Measurements from ENCODE around the gene HYI.
A peak's percentile ranks its signal among the peaks of the same experiment; 100 is the strongest.
"Not testable (repeated sequence)": the region's sequence is repeated elsewhere in the genome, so short reads cannot be mapped to it uniquely, and the experiment has no call there.

Gene HYI

DNA sequence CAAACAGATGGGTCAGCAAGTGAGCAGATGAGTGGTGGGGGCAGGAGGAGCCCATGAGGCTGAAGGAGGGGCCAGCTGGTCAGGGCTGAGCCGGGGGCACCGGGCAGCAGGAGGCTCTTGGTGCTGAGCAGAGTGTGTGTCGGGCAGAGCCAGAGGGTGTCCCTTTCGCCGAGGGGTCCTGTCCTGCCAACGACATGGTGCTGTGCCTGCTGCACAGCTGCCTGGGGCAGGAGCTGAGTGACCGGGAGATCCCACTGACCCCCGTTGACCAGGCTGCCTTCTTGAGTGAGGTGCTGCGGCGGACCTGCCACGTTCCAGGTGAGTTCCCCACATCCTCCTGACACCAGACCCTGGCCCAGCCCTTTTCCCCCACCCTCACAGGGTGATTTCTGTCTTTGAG is 27.5 kb downstream of the HYI start:
- no peak for DNase-seq

DNA sequence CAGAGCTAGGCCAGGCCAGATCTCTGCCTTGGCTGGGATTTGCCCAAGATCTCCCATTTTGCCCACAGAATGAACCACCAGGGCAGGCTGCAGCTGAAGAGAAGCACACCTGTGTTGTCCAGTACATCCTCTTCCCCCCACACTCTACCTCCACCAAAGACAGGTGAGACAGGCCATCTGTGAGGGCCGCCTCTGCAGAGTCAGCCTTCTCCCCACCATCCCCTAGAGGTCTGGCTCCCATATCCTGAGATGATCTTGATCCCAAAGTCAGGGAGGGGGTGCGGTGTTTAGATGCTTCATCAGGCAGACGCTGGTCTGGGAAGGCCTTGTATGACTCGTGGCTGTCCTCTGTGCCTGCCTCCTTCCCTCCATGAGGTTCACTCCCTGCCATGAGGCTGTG is 28.7 kb downstream of the HYI start:
- no peak for DNase-seq

DNA sequence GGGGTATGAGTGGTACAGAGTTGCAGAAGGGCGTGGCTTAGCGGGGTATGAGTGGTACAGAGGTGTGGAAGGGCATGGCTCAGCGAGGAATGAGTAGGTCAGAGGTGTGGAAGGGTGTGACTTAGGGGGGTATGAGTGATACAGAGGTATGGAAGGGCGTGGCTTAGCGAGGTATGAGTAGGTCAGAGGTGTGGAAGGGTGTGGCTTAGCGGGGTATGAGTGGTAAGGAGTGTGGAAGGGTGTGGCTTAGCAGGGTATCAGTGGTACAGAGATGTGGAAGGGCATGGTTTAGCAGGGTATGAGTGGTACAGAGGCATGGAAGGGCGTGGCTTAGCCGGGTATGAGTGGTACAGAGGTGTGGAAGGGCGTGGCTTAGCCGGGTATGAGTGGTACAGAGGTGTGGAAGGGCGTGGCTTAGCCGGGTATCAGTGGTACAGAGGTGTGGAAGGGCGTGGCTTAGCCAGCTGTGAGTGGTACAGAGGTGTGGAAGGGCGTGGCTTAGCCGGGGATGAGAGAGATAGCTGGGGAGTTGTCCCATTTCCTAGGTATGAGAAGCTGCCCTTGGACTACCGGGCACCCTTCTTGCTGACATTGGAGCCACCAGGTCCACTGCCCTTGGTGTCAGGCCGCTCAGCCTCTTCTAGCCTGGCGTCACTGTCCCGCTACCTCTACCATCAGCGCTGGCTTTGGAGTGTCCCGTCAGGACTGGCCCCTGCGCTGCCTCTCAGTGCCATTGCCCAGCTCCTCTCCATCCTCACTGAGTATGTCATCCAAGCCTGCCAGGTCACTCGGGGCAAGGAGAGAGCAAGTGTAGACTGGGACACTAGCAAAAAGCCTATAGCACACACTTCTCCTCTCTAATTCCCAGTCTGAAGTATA is 29.8 kb downstream of the HYI start:
- no peak for DNase-seq

DNA sequence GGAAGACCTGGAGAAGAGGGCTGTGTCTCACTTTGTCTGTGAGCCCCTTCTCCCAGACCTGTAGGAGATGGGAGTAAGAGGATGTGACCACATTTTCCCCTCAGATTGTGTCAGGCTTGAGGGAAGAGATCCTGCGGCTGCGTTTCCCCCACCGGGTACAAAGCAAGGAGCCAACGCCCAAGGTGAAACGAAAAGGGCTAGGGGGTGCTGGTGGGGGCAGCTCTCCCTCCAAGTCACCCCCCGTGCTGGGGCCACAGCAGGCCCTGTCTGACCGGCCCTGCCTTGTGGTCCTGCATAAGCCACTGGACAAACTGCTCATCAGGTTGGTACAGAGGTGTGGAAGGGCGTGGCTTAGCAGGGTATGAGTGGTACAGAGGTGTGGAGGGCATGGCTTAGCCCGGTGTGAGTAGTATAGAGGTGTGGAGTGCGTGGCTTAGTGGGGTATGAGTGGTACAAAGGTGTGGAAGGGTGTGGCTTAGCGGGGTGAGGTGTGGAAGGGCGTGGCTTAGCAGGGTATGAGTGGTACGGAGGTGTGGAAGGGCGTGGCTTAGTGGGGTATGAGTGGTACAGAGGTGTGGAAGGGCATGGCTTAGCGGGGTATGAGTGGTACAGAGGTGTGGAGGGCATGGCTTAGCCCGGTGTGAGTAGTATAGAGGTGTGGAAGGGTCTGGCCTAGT is 30.6 kb downstream of the HYI start:
- DNase-seq, result no peak

DNA sequence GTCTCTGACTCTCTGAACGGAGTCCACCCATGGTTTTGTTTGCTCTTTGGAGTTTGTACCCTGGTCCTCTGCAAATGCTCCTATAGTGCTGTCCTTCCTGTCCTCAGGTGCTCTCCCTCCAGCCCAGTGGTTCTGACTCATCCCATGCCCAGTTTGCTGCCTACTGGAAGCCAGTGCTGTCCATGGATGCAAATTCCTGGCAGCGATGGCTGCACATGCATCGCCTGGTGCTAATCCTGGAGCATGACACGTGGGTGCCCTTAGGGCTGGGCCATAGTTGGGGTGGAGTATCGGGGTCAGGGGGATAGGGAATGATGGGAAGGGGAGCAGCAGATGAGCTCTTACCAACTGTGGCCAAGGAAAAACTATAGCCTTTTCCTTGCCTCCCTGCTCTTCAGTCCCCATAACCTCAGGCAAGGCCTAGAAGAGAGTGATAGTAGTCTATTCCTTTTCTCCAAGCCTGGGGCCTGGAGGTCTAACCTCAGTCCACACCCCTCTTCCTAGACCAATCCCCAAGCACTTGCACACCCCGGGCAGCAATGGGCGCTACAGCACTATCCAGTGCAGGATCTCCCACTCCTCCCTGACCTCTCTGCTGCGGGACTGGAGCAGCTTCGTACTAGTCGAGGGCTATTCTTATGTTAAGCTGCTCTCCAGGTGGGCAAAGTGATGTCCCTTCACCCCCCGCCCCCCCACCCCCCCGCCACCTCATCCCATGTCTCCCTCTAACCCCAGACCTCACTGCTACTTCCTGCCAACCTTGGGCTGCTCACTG is 31.6 kb downstream of the HYI start:
- DNase-seq, result no peak

DNA sequence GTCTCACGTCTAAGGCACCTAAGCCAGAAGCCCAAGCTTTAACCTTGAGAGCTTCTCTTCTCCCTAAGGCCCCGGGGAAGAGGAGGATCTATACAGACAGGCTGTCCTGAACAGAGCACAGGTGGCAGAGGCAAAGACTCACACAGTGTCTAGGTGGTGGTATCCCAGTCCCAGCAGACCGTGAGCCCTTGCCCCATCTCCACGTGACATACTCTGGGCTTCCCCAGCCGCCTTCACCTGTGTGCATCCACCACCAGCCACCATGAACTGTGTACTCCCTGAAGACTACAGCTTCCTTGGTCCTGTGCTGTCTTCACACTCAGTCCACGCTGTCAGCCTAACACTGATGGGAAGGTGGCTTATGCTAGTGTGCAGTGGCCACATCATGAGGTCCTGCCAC is 32.3 kb downstream of the HYI start:
- no peak for DNase-seq

DNA sequence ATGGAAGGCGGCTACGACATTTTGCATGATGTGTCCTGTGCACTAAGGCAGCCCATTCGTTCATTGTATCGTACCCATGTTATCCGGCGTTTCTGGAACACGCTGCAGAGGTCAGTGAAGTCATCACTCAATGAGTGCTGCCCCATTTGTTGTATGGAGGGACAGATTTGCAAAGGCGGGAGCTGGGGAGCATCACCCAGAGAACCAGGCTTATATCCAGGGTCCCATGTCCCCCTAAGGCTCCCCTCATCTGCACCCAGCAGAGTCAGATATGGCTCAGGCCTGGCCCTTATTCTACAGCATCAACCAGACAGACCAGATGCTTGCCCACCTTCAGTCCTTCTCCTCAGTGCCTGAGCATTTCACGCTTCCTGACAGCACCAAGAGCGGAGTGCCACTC is 32.9 kb downstream of the HYI start:
- no peak for DNase-seq

DNA sequence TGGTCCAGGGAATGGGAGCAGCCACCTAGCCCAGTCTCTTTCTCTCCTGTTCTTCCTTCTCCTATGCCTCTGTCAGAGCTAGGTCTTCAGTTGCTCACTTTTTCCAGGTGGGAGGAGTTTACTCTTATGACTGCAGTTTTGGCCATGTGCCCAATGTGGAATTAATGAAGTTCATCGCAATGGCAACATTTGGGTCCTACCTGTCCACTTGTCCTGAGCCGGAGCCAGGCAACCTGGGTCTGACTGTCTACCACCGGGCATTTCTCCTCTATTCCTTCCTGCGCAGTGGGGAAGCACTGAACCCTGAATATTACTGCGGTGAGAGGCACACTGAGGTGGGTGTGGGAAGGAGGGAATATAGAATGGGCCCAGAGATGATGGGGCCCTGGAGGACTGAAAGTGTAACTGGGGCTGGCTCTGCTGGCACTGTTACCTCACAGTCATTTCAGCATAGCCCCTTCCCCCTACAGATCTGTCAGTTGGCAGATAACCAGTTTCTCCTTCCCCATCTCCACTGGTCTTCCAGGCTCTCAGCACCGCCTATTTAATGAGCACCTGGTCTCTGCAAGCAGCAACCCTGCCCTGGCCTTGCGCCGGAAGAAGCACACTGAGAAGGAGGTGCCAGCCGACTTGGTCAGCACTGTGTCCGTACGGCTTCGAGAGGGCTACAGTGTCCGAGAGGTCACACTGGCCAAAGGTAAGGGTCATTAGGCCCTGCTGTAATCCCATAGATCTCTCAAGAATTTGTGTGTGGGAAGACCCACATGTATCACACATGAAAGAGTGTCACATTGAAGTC is 33.9 kb downstream of the HYI start:
- DNase-seq, result no peak

DNA sequence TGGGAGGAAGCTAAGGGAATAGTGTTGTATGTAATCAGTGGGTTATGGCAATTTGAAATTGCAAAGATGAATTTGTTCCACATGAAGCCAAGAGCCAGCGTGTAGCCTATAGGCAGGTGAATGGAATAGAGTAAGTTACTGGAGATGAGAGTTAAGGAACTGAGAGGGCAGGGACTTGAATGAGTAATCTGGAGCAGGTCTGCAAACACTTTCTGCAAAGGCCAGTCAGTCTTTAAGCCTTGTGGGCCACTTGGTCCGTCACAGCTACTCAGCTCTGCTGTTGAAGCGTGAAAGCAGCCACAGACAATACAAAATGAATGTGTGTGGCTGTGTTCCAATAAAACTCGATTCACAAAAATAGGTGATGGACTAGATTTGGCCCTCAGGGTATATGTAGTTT is 34.9 kb downstream of the HYI start:
- no peak for DNase-seq

DNA sequence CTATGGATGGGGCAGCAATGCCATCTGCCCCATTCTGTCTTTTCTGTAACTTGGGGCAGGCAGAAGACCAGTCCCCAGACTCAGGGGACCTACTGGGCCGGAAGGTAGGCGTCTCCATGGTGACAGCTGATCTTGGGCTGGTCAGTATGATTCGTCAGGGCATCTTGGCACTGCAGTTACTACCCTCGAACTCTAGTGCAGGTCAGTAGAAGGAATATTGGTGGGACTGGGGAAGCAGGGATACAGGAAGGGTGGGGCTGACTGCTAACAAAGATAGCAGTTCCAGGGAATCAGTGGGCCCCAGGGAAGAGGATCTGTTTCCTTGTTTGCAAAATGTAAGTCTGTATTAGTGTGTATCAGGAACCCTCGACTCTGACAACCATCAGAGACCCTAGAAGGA is 37.8 kb downstream of the HYI start:
- no peak for DNase-seq

DNA sequence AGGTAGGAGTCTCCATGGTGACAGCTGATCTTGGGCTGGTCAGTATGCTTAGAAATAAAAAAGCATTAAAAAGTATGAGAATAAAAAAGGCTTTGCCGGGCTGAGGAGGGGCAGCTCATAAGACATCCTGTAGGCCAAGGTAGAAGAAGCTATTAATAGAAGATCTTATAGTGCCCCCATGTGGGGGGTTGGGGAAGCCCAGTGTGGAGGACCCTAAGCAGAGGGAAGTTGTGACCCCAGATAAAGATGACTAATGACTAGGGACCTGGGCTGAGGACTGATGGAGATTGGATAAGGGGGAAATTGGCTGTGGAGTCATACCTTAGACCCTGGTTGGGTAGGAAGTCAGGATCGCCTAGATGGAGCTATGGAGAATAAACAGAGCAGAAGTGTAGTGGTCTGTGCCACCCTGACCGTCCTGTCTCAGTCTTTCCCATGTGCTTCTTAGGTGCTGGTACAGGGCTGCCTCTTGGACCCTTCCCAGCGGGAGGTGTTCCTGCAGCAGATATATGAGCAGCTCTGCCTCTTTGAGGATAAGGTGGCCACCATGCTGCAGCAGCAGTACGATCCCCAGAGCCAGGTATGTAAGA is 39.0 kb downstream of the HYI start:
- DNase-seq, result peak; percentile 64

DNA sequence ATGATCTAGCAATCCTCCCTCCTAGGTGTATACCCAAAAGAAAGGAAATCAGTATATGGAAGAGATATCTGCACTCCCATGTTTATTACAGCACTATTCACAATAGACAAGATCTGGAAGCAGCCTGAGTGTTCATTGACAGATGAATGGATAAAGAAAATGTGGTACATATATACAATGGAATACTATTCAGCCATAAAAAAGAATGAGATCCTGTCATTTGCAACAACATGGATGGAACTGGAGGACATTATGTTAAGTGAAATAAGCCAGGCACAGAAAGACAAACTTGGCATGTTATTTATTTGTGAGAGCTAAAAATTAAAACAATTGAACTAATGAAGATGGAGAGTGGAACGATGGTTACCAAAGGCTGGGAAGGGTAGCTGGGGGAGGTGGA is 40.3 kb downstream of the HYI start:
- not testable (repeated sequence) for DNase-seq

DNA sequence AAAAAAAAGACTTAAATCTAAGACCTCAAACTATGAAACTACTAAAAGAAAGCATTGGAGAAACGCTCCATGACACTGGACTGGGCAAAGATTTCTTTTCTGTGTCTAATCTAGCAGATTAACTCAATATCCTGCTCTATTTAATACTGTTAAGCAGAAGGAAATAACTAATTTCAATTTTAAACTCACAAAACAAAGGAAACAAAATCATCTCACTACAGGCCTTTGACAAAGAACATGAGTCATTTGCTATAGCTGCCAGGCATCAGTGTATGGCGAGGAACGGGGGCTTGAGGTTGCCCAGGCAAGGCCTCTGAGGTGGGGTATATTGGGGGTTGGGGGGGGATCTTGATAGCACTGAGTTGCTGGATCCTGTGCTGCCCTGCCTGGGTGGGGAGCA is 43.2 kb downstream of the HYI start:
- DNase-seq, result no peak

DNA sequence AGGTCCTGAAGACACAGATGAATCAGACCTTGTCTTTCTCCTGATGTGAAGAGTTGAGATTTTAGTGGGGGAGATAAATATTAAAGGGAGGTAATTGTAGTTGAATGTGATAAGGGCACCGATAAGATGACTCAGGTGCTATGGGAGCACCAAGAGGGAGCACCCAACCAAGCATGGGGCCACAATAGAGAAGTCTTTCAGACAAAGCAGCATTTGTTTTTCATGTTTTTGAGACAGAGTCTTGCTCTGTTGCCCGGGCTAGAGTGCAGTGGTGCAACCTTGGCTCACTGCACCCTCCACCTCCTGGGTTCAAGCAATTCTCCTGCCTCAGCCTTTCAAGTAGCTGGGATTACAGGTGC is 47.9 kb downstream of the HYI start:
- no peak for DNase-seq

DNA sequence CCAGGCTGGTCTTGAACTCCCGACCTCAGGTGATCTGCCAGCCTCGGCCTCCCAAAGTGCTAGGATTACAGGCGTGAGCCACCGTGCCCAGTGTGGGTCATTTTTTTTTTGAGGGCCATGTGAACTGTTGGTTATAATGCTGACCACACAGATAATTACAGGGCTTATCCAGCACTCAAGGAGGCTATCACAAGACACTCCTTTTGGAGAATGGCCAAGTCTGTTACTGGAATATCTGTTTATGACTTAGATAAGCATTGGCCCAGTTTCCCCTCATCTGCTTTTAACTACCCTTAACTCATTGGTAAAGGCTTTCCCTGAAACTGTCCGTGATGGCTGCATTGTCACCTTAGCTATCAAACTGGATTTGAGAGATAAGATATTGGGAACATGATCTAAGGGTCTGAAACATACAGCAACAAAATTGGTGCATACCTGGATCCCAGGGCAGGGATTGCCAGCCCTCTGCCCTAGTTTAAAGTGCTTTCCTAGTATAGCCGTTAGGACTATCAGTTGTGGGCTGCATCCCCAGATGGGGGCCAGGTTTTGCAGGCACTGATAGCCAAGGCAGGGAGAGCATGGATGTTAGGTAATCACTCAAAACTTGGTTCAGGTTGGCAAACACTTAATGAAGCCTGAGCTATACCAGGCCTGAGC is 48.4 kb downstream of the HYI start:
- DNase-seq, result no peak

DNA sequence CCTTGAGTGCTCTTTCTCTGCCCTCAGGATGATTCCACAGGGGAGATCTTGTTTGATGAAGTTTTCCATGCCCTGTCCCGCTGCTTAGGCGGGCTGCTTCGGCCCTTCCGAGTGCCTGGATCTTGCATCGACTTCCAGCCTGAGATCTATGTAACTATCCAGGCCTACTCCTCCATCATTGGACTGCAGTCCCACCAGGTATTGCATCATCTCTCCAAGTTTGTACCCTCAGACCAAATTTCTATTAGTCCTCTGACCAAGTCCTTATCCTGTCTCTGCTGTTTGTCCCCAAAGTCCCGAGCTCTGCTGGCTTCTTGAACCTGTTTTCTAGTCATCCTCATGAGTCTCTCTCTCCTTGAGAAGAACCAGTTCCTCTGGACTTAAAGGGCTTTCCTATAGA is 49.4 kb downstream of the HYI start:
- DNase-seq, result no peak

DNA sequence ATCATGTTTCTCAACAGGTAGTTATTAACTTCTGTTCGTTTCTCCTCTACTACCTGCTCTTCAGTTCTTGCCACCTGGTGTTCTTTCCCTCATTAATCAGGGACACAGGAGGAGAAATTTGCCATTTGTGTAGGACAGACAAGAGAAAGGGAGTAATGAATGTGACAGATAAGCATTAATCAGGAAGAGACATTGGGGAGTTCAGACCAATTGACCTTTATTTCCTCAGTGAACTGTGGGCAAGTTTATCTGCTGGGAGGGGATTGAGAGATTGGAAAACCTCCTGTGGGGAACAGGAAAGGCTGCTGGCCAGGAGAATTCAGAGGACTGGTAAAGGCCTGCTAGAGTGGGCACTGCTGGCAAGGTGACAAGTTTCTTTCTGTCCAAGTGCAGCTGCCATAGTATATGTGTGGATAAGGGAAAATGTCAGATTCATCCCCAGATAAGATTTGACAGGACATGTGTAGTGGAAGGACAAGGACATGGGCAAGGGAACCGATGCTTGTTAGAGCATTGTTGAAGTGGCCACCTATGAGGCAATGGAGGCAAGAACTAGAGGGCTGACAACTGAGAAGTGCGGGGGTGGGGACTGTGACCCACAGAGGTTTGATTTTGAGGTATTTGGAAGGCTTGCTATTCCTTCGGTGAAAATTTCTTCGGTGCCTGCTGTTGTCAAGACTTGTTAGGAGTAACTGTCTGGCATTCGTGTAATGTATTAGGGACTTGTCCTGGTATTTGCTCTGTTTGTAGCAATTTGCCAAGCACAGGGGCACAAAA is 51.5 kb downstream of the HYI start:
- no peak for DNase-seq
